Thyroid gland (tissue), 4 donors: Measurements from ENCODE around the gene IL6.

ENCODE experiments used
- CTCF ChIP-seq, 6 experiments: fragments of 200-600 bp in 3 of 6; fragments of 450-650 bp in 3 of 6; sonication (generic) in 3 of 6; IDR thresholded peaks; one replicate each; pipeline ENCODE4 v1.5.1; 2016 to 2019; ENCODE audit warnings: antibody characterized with exemption in 6 of 6, mild to moderate bottlenecking in 2 of 6, inconsistent platforms in 1 of 6, moderate library complexity in 1 of 6
- POLR2A ChIP-seq, 2 donors: fragments of 450-650 bp; IDR thresholded peaks; one replicate each; pipeline ENCODE4 v1.6.1; 2017; ENCODE audit warnings: antibody characterized with exemption in 2 of 2, mild to moderate bottlenecking in 2 of 2, moderate library complexity in 1 of 2

- TF ChIP-seq POLR2A (IDR thresholded peaks at IDR 0.05) (no peak), CTCF (IDR thresholded peaks at IDR 0.05) (no peak)
These were observed 31.6 kb downstream of the IL6 start for GRCh38 chr7:22758576-22758975.
